GM13976 (cell line): ENCODE results near the gene HOXB7.

Experiments
- DNase-seq: peaks from one replicate; pipeline ENCODE4 v3.0.0; 2012; ENCODE audit warnings: low spot score
- CTCF ChIP-seq: IDR thresholded peaks from 2 replicates; pipeline ENCODE4 v1.5.1; 2012; ENCODE audit warnings: borderline replicate concordance, mild to moderate bottlenecking; ENCODE audit not compliant: insufficient read depth; ENCODE audit errors: extremely low read depth, missing control alignments, control extremely low read depth
- in situ Hi-C: fragments of 300-500 bp; cut with MboI; formaldehyde crosslinking; loops from one replicate; pipeline ENCODE4 v1.12.0; 2022; ENCODE audit warnings: low sequenced_read_pairs, mixed read lengths, inconsistent platforms; ENCODE audit not compliant: unreplicated experiment

The HOXB7 gene

GRCh38 chr17:48630925-48631692 lies 20.3 kb upstream of the HOXB7 start:
- TF ChIP-seq CTCF = no peak
- no peak for DNase-seq
- in situ Hi-C loops = no loop called here

DNA sequence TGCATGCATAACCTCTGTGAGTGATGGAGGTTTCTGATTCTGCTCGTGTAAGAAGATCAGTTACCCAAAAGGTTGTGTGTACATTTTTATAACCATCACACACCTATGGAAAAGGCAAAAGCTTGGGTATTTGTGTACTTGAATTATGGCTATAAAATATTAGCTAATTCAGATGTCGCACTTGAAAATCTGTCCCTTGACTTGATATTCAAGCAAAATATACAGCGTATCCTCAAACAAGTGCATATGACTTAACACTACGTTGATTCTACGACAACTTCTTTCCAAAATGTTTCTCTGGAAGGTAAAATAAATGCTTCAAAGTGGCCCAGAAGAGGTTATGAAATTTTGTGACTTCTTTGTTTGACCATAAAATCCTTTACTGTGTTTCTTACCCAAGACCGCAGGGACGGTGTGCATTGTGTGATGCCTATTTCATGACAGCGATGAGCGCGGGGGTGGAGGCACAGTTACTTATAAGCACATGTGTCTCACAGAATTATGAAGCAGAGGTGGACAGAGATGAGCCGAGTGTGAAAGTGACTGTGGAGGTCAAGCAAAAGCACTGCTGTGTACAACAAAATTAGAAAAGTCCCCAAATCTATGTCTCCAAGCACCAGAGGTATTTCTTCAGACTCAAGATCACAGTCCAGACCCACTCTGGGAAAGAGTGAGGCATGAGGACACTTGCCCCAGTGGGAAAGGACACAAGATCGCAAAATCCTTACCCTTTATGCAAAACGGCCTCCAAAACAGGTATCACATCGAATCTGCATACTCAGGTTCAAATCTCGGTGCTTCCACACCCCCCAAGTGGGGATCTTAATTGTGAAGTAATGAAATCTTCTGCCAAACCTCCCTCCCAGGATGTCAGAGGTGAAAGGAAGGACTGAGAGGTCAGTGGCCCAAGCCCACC lies 19.4 kb upstream of the HOXB7 start:
- no peak for DNase-seq
- in situ Hi-C loops = no loop called here
- no peak for TF ChIP-seq CTCF

- TF ChIP-seq CTCF = no peak
- in situ Hi-C loops = no loop called here
Observed at GRCh38 chr17:48629411-48629759, 18.6 kb upstream of the HOXB7 start.

GRCh38 chr17:48628649-48629410 lies 18.0 kb upstream of the HOXB7 start:
- TF ChIP-seq CTCF = no peak
- in situ Hi-C loops = no loop called here
- DNase-seq = no peak

More at GRCh38 chr17:48629411-48629759, 18.6 kb upstream of the HOXB7 start:
- DNase-seq = no peak

- in situ Hi-C loops = no loop called here
Observed at GRCh38 chr17:48627623-48628521, 17.1 kb upstream of the HOXB7 start.

More at GRCh38 chr17:48627623-48628521, 17.1 kb upstream of the HOXB7 start:
- no peak for DNase-seq
- TF ChIP-seq CTCF = no peak
